Endometrium (tissue), 2 donors: ENCODE measurements around the gene OSTC.

ENCODE experiments used
- FAIRE-seq: peaks from 2 replicates; lab custom pipeline; 2012; peaks lifted over from hg19 to GRCh38; lab: Jason Lieb, UNC
- donor health status: control.
- donor health status: control.

The OSTC gene

GRCh38 chr4:108716340-108716739 lies 65.9 kb downstream of the OSTC start:
- no peak for FAIRE-seq

GRCh38 chr4:108717386-108717785 lies 67.0 kb downstream of the OSTC start:
- FAIRE-seq = no peak
